Adrenal gland (tissue), 12 donors: Measurements from ENCODE around the gene BSND. TPM values are rescaled to one million over a fixed set of nuclear protein-coding genes. Genes with fewer than 3 reads are reported as not detected.

ENCODE experiments used
- DNase-seq, 7 donors: peaks; one replicate each; pipeline ENCODE4 v3.0.0-alpha.2; 2019 to 2020
- H3K27ac ChIP-seq, 5 donors: fragments of 200-600 bp; sonication (generic) in 4 of 5; 1 replicate in 3 of 5; 2 replicates in 2 of 5; pipeline versions ENCODE4 v1.5.1 to v1.8.0; 2016 to 2020; ENCODE audit warnings: mild to moderate bottlenecking in 1 of 5
- H3K27me3 ChIP-seq: fragments of 200-600 bp; 2 replicates; pipeline ENCODE4 v1.8.0; 2021
- H3K36me3 ChIP-seq, 2 donors: fragments of 200-600 bp; replicated peaks in 1 of 2; 1 replicate in 1 of 2; 2 replicates in 1 of 2; pipeline versions ENCODE4 v1.5.1 to v1.8.0; 2018 to 2022
- H3K4me1 ChIP-seq, 2 donors: fragments of 200-600 bp; replicated peaks in 1 of 2; 1 replicate in 1 of 2; 2 replicates in 1 of 2; pipeline versions ENCODE4 v1.5.1 to v1.8.0; 2018 to 2021
- H3K4me3 ChIP-seq, 4 donors: fragments of 200-600 bp; sonication (generic) in 3 of 4; one replicate each; pipeline ENCODE4 v1.5.1; 2016 to 2018
- H3K9me3 ChIP-seq, 3 donors: fragments of 200-600 bp; sonication (generic) in 1 of 3; replicated peaks in 1 of 3; 1 replicate in 2 of 3; 2 replicates in 1 of 3; pipeline versions ENCODE4 v1.5.1 to v1.8.0; 2016 to 2021
- CTCF ChIP-seq, 6 experiments: fragments of 450-650 bp in 4 of 6; fragments of 200-600 bp in 2 of 6; sonication (generic) in 1 of 6; IDR thresholded peaks; 1 replicate in 5 of 6; 2 replicates in 1 of 6; pipeline versions ENCODE4 v1.5.1 to v1.8.0; 2016 to 2021; ENCODE audit warnings: antibody characterized with exemption in 6 of 6, mild to moderate bottlenecking in 2 of 6, moderate library complexity in 1 of 6
- POLR2A ChIP-seq, 2 donors: fragments of 450-650 bp; IDR thresholded peaks; one replicate each; pipeline ENCODE4 v1.6.1; 2017; ENCODE audit warnings: antibody characterized with exemption in 2 of 2, mild to moderate bottlenecking in 2 of 2, moderate library complexity in 1 of 2
- WGBS, 4 donors: extraction: QIAGEN DNeasy Blood & Tissue Kit in 2 of 4; methylation state at CpG; one replicate each; pipeline versions ENCODE4 v1.1.5 to v1.1.7; 2013 to 2017; 5-methylcytosine and 5-hydroxymethylcytosine counted together
- intact Hi-C, 2 donors: fragments of 100-400 bp; cut with DNase I; formaldehyde crosslinking; loops; one replicate each; pipeline versions ENCODE4 v1.14.1 to v1.15.0; 2022 to 2023
- polyA plus RNA-seq, 3 donors: library from polyadenylated mRNA; stranded (reverse); fragments of 200-250 nt in 2 of 3; fragments of 350-450 nt in 1 of 3; fragmentation: Illumina TruSeq in 1 of 3; extraction: RNeasy Lipid Tissue Mini Kit (QIAGEN cat#74804) in 1 of 3; gene quantifications; one replicate each; pipeline ENCODE4 v1.2.3, GENCODE V29; 2013 to 2014
- total RNA-seq, 9 donors: library from RNA; depleted of rRNA in 4 of 9; stranded (reverse); fragments of >200 nt in 4 of 9; fragments of 120-200 nt in 1 of 9; fragmentation: NEBNext Ultra II Directional in 1 of 9; extraction: Animal tissue kit (Norgen Biotek cat#: 25700) in 1 of 9; gene quantifications; one replicate each; pipeline versions ENCODE4 v1.1.0 to v1.2.4, GENCODE V29; 2013 to 2023
- donor health status: healthy with polysubstance abuse.
- donor health status: Bipolar disorder and iron deficiency.
- donor health status: DM: yes; HTN: yes; CAD: no.
- donor health status: DM: no; HTN: no; CAD: no.
- donor health status: DM: no; HTN: no; CAD: no.
- donor health status: DM: yes; HTN: yes; CAD: no.

Gene BSND
- total and polyA plus RNA-seq, 12 donors: 0.04 to 0.44 (median 0.08) TPM; not detected in 9

GRCh38 chr1:54951810-54952226 is 46.9 kb upstream of the BSND start:
- no peak for DNase-seq
- WGBS, 4 donors: 77 to 93% (median 85%) methylated on average over 4 of the region's 4 CpGs
- H3K9me3 ChIP-seq: no peaks in the 10 kb centered on the region
- no peaks in the 10 kb centered on the region for H3K27me3 ChIP-seq
- H3K4me1 ChIP-seq: peaks cover 7 to 8% of the 10 kb centered on the region in 2 donors
- H3K4me3 ChIP-seq: no peak overlapping the region
- H3K27ac ChIP-seq: no peak overlapping the region
- TF ChIP-seq POLR2A (IDR thresholded peaks at IDR 0.05) (no peak), CTCF (IDR thresholded peaks at IDR 0.05) (no peak)
- intact Hi-C loops: loop anchor here in 1 of 2 donors (2.0 kb wide), 1 partner anchor 45 kb away; no protein-coding TSS in a partner anchor
- no peaks in the 10 kb centered on the region for H3K36me3 ChIP-seq

GRCh38 chr1:54952950-54953718 is 45.6 kb upstream of the BSND start:
- intact Hi-C loops: no loop called here
- WGBS, 4 donors: 64 to 75% (median 71%) methylated on average over 4 of the region's 4 CpGs
- H3K9me3 ChIP-seq: no peaks in the 10 kb centered on the region

GRCh38 chr1:54953846-54954245 is 44.9 kb upstream of the BSND start:
- no peak overlapping the region for H3K4me3 ChIP-seq
- no peak for TF ChIP-seq CTCF (IDR thresholded peaks at IDR 0.05)
- TF ChIP-seq POLR2A (IDR thresholded peaks at IDR 0.05): no peak
- intact Hi-C loops: no loop called here
- H3K27me3 ChIP-seq: no peaks in the 10 kb centered on the region
- H3K27ac ChIP-seq: no peak overlapping the region
- H3K9me3 ChIP-seq: no peaks in the 10 kb centered on the region
- H3K4me1 ChIP-seq: peaks cover 7 to 8% of the 10 kb centered on the region in 2 donors
- WGBS, 4 donors: 63 to 100% (median 79%) methylated on average over 3 of the region's 3 CpGs
- DNase-seq: no peak
- H3K36me3 ChIP-seq: no peaks in the 10 kb centered on the region

More at GRCh38 chr1:54952950-54953718, 45.6 kb upstream of the BSND start:
- Histone ChIP-seq H3K36me3 (no peaks in the 10 kb centered on the region), H3K4me3 (no peak overlapping the region), H3K27ac (peak overlapping the region in 1 of 5 donors; percentile 29), H3K27me3 (no peaks in the 10 kb centered on the region), H3K4me1 (peaks cover 7 to 8% of the 10 kb centered on the region in 2 donors)
- peak in 2 of 7 donors; percentile 20 to 36 for DNase-seq
- TF ChIP-seq CTCF (IDR thresholded peaks at IDR 0.05): no peak
- no peak for TF ChIP-seq POLR2A (IDR thresholded peaks at IDR 0.05)

GRCh38 chr1:54955359-54955758 is 43.4 kb upstream of the BSND start:
- H3K4me3 ChIP-seq: no peak overlapping the region
- no peak for DNase-seq
- no peak overlapping the region for H3K27ac ChIP-seq
- no peaks in the 10 kb centered on the region for H3K36me3 ChIP-seq
- intact Hi-C loops: no loop called here
- WGBS, 4 donors: 75 to 89% (median 81%) methylated on average over 1 of the region's 1 CpG
- H3K9me3 ChIP-seq: no peaks in the 10 kb centered on the region
- TF ChIP-seq POLR2A (IDR thresholded peaks at IDR 0.05): no peak
- TF ChIP-seq CTCF (IDR thresholded peaks at IDR 0.05): no peak
- peaks cover 3% of the 10 kb centered on the region in 2 donors for H3K4me1 ChIP-seq
- no peaks in the 10 kb centered on the region for H3K27me3 ChIP-seq
